Right ventricle myocardium superior (tissue), 1 donor: Measurements from ENCODE around the gene APOB. TPM values are rescaled to one million over a fixed set of nuclear protein-coding genes. Genes with fewer than 3 reads are reported as not detected.

ENCODE experiments used
- ATAC-seq: fragments of 200-7000 bp; cut with Tn5 transposase; one replicate; pipeline ENCODE4 v1.9.1; 2020; ENCODE audit warnings: mild to moderate bottlenecking; ENCODE audit not compliant: poor library complexity
- DNase-seq: peaks from one replicate; pipeline ENCODE4 v3.0.0-alpha.2; 2020
- intact Hi-C: fragments of 100-400 bp; cut with DNase I; formaldehyde crosslinking; loops from one replicate; pipeline ENCODE4 v1.11.2; 2022
- total RNA-seq: library from RNA; stranded (reverse); fragmentation: NEBNext Ultra II Directional; extraction: Animal tissue kit (Norgen Biotek cat#: 25700); gene quantifications from one replicate; pipeline ENCODE4 v1.2.1, GENCODE V29; 2021
- donor health status: DM: no; HTN: yes; CAD: no; lungs with severe emphysema.

Gene APOB
- total RNA-seq, 1 donor from 2014 or later, result 8.5 TPM

DNA sequence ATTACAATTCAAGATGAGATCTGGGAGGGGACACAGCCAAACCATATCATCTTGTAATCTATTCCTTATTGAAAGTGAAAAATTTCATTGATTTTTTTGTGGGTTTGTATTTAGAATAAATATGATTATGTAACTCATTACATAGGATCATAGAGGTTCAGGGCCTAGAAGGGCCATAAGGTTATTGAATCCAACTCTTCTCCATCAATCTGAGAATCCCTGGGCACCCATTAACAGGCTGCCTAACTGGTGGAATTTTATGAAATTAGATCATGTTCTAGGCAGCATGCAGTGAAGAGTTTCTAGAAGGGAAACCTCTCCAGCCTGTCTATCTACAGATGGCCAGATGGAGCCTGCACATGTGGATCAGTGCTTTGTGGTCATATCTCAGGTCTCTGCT lies 6.3 kb upstream of the APOB start:
- intact Hi-C loops, result no loop called here
- DNase-seq (no peak), ATAC-seq (no peak)

DNA sequence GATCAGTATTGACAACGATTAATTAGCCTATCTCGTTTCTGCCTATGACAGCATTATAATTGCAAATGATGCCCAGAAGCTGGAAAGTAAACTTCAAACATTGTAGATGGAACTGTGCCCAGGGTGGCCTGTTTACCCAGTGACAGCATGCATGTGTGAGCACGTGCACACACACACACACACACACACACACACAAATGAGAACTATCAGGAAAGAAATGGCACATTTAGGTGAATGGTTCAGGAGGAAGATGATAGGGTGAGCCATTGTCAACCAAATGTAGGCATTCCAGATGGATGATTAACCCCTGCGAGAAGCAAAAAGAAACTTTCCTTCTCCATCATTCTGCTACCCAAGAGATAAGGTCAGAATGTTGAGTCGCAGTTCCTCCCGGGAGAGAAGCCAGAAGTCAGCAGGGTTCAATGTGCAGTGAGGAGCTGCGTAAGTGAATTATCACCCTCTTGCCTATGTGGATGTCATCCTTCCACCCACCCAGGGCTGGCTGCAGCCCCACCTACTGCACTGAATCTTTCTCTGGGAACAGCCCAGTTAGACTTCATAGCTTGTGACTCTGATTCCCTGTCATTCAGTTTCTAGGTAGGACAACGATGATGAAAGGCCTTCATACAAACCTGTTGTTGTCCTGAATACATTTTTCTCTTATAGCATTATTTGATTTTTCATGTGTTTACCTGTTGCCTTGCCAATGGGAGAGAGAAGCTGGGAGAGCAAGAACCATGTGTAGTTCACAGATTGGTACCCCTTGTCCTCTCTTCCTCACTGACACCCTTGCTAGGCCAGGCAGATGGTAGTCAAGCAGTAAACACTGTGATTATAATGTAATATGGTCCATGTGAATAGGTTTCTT lies 3.5 kb upstream of the APOB start:
- intact Hi-C loops, result loop anchor here (5.0 kb wide), 1 partner anchor 65 kb away; no protein-coding TSS in a partner anchor
- DNase-seq (no peak), ATAC-seq (no peak)

DNA sequence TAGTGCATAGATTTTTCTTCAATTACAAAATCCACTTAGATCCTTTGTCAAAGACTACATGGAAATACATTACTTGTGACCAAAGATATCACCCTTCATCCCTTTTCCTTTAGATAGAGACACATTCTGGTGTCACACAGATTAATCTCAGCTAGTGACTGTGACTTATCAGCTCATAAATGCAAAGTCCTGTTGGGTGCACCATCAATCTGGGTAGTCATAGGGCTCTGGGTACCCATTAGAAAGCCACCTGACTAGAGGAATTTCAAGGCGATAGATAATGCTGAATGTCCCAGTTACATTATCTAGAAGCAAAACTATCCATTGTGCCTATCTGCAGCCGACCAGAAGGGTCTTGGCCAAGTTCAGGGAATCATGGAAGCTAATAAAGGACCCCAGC lies 2.6 kb upstream of the APOB start:
- no peak for DNase-seq
- intact Hi-C loops, result loop anchor here (5.0 kb wide), 1 partner anchor 66 kb away; no protein-coding TSS in a partner anchor
- ATAC-seq, result no peak

DNA sequence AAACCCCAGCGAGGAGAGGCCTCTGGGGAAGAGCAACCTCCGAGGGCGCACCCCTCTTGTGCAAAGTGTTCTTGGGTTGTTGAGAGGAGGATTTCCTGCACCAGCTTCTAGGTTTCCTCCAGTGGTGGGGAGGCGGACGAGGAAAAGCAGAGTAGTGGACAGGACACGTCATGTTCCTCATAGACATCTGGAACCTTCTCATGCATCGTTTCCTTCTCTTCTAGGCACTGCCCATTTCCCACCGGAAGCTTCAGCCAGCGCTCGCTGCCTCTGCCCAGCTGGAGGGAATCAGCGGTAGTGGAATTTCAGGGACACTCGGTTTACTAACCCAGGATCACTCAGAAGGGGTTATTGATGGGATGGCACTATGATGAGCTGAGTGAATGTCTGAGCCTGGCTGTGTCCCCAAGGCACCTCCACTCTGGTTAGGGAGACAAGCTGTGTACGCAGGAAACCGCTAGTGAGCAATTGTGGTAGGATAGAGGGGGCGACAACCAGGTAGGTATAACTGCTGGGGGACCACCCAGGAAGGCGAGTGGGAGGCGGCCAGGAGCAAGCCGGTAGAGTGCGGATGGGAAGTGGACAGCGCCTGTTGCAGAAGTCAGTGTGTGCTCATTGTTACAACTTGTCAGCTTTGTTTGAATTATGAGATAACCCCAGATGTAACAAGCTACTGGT lies 960 bp upstream of the APOB start:
- intact Hi-C loops, result loop anchor here (5.0 kb wide), 2 partner anchors 67 to 272 kb away; no protein-coding TSS in a partner anchor
- DNase-seq, result no peak
- ATAC-seq, result no peak

DNA sequence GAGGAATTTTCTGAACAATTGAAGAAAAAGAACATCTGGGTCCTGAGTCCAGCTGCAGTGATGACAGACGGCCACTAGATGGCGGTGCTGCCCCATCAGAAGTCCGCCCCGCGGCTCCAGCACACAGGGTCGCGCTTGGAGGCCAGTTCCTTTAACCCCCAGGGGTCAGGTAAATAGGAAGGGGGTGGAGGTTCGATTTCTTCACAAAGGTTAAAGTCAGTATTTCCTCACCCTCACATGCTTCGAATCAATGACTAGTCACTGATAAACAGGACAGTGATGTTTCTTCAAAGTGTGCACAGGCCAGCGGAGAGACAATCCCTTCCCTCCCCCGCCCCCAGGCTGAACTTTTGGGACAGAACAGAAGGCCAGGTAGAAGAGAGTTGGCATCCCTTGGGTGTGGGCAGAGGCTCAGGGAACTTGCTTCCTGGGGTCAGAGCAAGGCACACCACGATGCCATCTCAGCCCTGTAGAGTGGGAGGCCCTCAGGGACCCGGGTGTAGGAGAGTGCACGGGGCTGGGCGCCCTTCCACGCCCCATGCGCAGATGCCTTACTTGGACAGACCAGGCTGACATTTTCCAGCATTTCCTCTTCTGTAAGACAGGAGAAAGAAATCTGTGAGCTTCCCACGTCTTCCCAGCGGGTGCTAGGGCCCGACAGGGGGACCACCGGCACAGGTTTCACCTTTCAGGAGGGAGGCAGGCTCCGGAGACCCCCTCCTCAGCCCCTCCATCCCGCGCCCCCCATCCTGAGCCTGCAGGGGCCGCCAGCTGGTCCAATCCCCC lies 722 bp downstream of the APOB start:
- ATAC-seq (peak; percentile 75), DNase-seq (peak; percentile 79)
- intact Hi-C loops, result loop anchor here (5.0 kb wide), 1 partner anchor 274 kb away; no protein-coding TSS in a partner anchor

DNA sequence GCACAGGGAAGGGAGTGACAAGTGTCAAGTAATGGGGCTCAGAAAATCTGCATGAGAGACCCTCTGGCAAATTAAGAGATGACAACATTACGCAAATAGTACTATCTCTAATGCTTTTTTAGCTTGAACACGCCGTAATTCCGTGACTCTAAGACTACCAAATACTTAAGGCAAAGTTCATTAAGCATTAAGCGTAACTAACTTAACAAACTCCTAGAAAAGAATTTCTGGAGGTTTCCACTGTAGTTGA lies 1.2 kb downstream of the APOB start:
- no peak for ATAC-seq
- DNase-seq, result no peak

DNA sequence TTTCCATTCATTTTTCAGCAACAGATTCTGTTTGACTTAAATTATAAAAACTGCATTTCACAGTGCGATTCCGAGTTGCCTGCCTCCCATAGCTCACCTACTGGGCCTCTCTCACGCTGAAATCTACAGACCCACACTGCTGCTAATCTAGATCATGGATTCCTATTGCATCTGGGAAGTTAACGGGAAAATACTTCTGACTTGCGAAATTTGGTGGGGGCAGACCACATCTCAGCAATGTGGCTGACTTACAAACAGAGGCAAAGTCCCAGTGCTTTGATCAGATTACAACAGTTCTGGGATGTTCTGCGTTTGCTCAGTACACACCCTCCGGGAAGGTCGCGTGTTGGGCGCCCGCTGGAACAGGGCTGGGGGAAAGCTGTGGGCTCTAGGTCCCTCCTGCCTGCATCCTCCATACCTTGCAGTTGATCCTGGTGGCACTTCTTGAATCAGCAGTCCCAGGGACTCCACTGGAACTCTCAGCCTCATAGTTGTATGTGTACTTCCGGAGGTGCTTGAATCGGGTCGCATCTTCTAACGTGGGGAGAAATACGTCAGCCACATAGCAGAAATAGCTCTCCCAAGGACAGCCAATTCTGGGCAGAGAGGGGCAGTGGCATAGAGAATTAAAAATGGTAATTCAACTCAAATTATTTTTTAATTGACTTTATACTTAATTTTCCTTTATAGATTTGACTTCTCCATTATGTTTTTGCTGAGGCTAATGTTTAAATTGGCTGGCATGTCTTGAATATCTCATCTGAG lies 1.7 kb downstream of the APOB start:
- ATAC-seq, result peak; percentile 24
- intact Hi-C loops, result loop anchor here (5.0 kb wide), 1 partner anchor 275 kb away; no protein-coding TSS in a partner anchor
- DNase-seq, result no peak

More for the DNA sequence above, 1.2 kb downstream of the APOB start:
- intact Hi-C loops, result loop anchor here (5.0 kb wide), 1 partner anchor 275 kb away; no protein-coding TSS in a partner anchor

DNA sequence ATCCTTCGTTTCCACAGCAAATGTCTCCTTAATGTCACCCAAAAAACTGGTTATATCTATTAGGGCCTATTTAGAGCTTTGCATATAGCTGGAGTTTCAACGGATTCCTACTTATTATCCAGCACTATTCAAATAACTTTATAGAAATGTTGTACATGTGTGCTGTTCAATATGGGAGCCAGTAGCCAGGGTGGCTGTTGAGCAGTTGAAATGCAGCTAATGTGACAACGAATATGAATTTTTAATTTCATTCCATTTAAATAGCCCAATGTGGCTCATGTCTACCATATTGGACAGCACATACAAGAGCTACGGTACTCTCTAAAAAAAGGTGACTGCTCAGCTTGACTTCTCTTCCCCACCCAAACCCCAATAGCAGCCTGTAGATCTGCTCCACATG lies 2.4 kb downstream of the APOB start:
- no peak for DNase-seq
- intact Hi-C loops, result loop anchor here (5.0 kb wide), 1 partner anchor 276 kb away; no protein-coding TSS in a partner anchor
- no peak for ATAC-seq

DNA sequence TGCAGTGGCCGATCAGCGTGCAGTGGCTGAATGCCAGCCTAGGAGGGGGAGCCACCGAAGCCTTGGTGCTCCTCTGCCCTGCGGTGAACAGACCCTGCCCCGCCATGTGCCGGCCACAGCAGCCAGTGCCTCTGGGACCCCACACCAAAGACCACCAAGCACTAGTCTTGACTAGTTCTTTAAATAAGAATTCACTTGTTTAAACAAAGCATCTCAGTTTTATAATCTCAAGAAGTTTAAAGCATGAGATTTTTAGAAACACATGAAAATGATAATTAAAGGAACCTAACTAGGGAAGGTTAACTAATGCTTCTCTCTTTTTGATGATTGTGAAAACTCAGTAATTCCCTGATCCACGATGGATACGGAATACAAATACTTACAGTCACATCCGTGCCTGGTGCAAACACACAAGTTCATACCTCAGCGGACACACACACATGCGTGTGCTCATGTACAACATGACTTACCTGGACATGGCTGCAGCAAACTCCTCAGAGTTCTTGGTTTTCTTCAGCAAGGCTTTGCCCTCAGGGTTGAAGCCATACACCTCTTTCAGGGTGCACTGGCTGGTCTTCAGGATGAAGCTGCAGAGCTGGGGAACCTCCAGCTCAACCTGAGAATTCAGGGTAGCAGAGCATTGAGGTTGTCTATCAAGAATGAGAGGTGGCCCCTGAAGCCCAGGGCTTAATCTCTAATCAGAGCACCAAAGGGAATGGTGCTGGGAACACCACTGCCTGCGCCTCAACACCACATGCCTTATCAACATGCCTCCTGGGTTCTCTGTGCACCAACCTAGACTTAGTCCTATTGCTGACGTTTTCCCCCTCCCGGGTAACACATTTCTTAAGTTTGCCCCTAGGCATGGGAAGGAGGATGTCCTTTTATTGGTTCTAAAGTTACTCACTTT lies 3.1 kb downstream of the APOB start:
- intact Hi-C loops, result loop anchor here (5.0 kb wide), 1 partner anchor 277 kb away; no protein-coding TSS in a partner anchor
- ATAC-seq, result no peak
- no peak for DNase-seq

DNA sequence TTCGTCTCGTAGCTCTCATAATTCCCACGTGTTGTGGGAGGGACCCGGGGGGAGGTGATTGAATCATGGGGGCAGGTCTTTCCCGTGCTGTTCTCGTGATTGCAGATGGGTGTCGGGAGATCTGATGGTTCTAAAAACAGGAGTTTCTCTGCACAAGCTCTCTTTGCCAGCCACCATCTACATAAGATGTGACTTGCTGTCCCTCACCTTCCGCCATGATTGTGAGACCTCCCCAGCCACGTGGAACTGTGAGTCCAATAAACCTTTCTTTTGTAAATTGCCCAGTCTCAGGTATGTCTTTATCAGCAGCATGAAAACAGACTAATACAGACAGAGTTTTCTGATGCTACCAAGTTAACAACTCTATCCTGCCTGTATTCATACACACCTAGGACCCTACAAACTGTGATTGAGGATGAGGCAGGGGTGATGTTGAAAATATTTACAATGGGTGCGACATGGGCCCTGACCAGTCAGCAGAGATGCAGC lies 3.9 kb downstream of the APOB start:
- intact Hi-C loops, result loop anchor here (5.0 kb wide), 1 partner anchor 277 kb away; no protein-coding TSS in a partner anchor
- ATAC-seq (no peak), DNase-seq (no peak)

DNA sequence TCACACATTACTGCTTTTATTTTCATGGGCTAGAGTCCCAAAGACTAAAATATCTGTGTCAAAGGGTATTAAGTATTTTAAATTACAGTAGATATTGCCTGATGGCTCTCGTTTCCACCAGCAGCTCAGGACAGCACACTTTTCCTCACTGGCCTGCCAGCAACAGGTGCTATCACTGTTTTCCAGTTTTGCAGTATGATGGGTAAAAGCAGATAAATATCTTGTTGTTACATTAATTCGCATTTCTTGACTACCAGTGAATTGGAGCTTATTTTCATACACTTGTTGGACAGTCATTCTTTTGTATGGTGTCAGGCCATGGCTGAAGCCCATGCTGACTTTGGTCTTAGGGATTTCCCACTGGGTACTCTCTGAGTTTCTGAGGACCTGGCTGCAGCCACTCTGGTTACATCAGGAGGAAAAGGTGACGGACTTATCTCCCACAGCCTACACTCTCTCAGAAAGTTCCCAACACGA lies 4.8 kb downstream of the APOB start:
- ATAC-seq (peak; percentile 7), DNase-seq (no peak)
- intact Hi-C loops, result no loop called here

DNA sequence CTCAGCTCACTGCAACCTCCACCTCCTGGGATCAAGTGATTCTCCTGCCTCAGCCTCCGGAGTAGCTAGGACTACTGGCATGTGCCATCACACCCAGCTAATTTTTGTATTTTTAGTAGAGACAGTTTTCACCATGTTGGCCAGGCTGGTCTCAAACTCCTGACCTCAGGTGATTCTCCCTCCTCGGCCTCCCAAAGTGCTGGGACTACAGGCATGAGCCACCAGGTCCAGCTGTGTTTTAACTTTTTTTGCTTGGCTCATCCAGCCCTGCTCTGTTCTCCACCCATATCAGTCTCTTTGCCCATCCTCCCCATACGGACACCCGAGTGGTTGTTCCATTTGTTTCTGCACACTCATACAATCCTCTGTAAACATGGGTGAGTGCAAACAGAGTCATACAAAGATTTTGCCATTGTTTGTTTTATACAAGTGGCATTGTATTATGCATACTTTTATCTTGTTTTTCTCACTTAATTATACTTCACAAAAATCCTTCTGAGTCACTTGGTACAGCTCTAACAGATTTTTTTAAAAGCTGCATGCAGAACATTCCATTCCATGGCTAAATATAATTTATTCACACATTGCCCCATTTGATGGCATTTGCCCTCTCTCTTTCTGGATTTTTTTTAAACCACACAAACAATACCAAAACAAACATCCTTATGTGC lies 5.3 kb downstream of the APOB start:
- intact Hi-C loops, result no loop called here
- DNase-seq (no peak), ATAC-seq (peak; percentile 70)

DNA sequence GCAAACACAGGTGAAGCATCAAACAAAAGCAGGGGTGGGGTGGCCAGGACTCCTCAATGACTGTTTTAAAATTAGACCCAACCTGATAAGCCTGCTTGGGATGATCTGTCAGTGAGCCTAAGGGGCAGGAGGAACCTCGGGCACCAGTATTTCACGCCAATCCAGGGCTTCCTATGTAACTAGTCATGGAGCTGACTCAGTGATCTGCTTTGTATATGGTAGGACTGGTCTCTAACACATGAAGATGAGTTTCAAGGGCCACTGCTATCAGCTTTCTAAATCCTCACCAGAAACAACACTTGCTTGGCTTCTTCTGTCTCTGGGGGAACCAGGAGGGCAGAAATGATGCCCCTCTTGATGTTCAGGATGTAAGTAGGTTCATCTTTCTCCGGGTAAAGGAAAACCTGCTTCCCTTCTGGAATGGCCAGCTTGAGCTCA lies 6.2 kb downstream of the APOB start:
- ATAC-seq, result no peak
- intact Hi-C loops, result no loop called here
- DNase-seq, result no peak

DNA sequence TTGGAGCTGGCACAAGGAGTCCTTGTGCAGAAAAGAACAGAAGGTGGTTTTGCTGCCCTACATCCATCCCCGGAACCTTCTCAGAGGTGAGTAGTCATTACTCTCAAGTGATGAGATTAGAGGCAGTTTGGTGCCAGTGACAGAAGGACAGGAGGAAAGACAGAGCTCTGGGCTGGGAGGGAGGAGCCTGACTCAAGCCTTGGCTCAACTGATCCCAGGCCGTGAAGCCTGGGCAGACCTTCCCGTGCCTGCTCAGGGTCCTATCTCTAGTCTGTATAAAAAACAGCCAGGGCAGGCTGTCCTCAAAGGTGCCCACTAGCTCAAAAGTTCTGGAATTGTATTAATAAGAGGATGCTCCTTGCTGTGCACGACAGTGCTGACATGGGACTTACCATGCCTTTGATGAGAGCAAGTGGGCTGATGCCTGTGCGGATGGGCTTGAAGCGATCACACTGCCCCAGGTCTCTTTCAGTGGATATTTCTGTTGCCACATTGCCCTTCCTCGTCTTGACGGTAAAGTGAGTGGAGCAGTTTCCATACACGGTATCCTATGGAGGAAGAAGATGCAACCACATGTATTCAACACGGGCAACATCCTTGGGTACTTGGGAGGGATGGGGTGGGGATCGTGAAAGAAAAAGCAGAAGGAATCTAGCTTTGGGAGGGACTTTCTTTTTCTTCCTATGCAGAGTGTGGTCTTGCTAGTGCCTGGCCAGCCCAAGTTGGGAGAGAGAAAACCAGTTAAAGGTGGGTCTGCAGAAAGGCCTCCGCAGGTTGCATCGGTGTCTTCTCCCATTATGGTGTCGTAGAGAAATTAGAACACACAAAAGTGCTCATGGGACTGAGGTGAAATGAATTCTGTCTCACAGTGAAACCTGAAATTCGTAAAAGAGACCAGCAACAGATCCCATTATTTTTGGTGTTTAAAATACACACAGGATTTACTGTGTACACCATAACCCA lies 6.9 kb downstream of the APOB start:
- intact Hi-C loops, result no loop called here
- DNase-seq (no peak), ATAC-seq (no peak)

DNA sequence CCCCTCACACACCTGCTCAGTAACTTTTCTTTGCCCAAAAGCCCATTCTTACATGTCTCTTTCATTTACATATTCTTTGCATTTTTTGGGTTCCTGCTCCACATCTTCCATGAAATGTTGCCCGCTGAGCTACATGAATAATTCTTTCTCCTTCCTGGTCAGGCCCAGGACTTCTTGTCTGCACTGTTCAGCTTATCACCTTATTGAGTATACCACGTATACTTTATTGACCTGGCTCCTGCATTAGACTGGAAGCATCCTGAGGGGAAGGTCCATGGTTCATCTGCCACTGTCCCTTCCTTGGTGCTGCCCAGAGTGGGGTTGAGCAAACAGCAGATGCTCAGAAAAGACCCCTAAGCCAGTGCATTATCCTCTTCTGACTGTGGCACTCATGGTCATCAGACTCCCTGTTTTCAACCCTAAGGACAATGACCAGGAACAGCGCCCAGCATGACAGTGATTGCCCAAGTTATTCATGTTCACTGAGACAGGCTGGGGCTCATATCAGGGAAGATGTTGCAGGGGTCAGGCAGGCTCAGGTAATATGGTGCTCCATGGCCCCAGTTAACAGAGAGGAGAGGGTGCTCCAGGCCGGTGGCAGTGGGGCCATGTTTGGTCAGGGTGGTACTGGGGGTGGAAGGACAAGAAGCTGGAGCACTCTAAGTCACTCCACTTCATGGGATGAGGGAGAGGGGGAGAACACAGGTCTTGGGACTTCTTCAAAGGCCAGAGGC lies 7.7 kb downstream of the APOB start:
- ATAC-seq (no peak), DNase-seq (no peak)
- intact Hi-C loops, result no loop called here
